Measurements from ENCODE around the gene GAK. TPM values are rescaled to one million over a fixed set of nuclear protein-coding genes. Genes with fewer than 3 reads are reported as not detected.

The GAK gene
- total and polyA plus RNA-seq, 2 experiments from 2014 or later: 59.8 to 144 TPM

DNA sequence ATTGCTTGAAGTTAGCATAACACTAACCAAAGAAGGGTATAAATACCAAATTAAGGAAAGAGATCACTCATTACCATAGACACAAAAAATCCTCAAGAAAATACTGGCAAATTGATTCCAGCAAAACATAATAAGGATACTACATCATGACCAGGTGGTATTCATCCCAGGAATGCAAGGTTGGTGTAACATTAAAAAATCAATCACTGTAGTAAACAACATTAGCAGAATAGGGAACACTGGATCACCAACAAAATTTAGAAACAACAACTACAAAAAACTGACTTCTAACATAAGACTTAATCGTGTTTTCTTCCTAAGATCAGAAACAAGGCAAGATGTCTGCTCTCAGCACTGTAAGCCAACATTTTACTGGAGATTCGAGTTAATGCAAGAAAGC is 14.1 kb downstream of the GAK start:
- H3K27ac ChIP-seq: no peak overlapping the region
- H3K36me3 ChIP-seq: no peaks in the 10 kb centered on the region
- DNase-seq (ENCODE audit: low read depth in 1 of 2, low spot score in 1 of 2): no peak
- H3K4me3 ChIP-seq: no peak overlapping the region
- TF ChIP-seq, protein P1, sequence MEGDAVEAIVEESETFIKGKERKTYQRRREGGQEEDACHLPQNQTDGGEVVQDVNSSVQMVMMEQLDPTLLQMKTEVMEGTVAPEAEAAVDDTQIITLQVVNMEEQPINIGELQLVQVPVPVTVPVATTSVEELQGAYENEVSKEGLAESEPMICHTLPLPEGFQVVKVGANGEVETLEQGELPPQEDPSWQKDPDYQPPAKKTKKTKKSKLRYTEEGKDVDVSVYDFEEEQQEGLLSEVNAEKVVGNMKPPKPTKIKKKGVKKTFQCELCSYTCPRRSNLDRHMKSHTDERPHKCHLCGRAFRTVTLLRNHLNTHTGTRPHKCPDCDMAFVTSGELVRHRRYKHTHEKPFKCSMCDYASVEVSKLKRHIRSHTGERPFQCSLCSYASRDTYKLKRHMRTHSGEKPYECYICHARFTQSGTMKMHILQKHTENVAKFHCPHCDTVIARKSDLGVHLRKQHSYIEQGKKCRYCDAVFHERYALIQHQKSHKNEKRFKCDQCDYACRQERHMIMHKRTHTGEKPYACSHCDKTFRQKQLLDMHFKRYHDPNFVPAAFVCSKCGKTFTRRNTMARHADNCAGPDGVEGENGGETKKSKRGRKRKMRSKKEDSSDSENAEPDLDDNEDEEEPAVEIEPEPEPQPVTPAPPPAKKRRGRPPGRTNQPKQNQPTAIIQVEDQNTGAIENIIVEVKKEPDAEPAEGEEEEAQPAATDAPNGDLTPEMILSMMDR (IDR thresholded peaks at IDR 0.05; ENCODE audit: low read depth, low read length): no peak
- H3K4me1 ChIP-seq (ENCODE audit: low read depth): no peaks in the 10 kb centered on the region
- H3K27me3 ChIP-seq: no peaks in the 10 kb centered on the region
- no peaks in the 10 kb centered on the region for H3K9me3 ChIP-seq (ENCODE audit: low read depth)

DNA sequence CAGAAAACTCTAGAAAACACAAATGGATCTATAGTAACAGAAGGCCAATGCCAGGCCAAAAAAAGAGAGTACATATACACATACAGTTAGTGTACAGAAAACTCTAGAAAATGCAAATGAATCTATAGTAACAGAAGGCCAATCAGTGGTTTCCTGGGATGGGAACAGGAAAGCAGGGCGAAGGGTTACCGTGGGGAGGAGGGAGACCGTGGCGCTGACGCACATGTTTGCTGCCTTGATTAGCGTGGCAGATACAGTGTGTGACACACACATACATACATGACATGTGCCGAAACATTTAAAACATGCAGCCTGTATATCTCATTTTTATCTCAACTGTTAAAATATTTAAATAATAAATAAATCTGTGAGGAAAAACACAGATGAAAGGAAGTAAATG is 14.7 kb downstream of the GAK start:
- Histone ChIP-seq H3K9me3 (ENCODE audit: low read depth) (no peaks in the 10 kb centered on the region), H3K27me3 (no peaks in the 10 kb centered on the region), H3K27ac (no peak overlapping the region), H3K36me3 (no peaks in the 10 kb centered on the region), H3K4me1 (ENCODE audit: low read depth) (no peaks in the 10 kb centered on the region), H3K4me3 (no peak overlapping the region)
- DNase-seq (ENCODE audit: low read depth in 1 of 2, low spot score in 1 of 2): no peak
- TF ChIP-seq, protein P1 (IDR thresholded peaks at IDR 0.05; ENCODE audit: low read depth, low read length): no peak

DNA sequence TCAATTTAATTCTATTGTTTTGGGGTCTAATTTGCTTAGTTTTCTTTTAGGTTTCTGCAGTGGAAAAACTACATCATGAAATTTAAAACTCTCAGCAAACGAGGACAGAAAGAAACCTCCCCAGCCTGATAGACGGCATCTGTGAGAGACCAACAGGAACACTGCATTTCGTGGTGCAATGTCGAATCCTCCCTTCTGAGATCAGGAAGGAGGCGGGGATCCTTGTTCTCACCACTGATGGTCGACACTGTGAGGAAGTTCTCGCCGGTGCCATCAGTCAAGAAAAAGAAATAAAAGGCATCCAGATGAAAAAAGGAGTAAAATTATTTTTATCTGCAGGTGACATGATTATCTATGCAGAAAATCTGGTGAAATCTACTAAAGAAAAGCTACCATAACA is 16.5 kb downstream of the GAK start:
- Histone ChIP-seq H3K9me3 (ENCODE audit: low read depth) (no peaks in the 10 kb centered on the region), H3K27ac (no peak overlapping the region), H3K27me3 (no peaks in the 10 kb centered on the region), H3K36me3 (no peaks in the 10 kb centered on the region), H3K4me1 (ENCODE audit: low read depth) (no peaks in the 10 kb centered on the region), H3K4me3 (no peak overlapping the region)
- DNase-seq (ENCODE audit: low read depth in 1 of 2, low spot score in 1 of 2): peak in 1 of 2 donors; percentile 32
- TF ChIP-seq, protein P1 (IDR thresholded peaks at IDR 0.05; ENCODE audit: low read depth, low read length): no peak

DNA sequence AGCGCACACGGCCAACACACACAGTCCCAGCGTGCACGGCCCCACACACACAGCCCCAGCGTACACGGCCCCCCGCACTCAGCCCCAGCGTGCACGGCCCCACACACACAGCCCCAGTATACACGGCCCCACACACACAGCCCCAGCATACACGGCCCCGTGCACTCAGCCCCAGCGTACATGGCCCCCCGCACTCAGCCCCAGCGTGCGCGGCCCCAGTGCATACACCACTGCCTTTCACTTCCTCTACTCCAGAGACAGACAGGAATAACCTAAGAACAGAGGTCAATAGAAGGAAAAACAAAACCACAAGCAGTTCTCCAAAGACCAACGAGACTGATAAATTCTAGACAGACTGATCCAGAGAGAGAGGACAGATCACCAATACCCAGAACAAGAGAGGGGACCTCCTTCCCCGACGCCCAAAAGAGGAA is 17.1 kb downstream of the GAK start:
- TF ChIP-seq, protein P1 (IDR thresholded peaks at IDR 0.05; ENCODE audit: low read depth, low read length): no peak
- DNase-seq (ENCODE audit: low read depth in 1 of 2, low spot score in 1 of 2): no peak
- H3K4me3 ChIP-seq: no peak overlapping the region

DNA sequence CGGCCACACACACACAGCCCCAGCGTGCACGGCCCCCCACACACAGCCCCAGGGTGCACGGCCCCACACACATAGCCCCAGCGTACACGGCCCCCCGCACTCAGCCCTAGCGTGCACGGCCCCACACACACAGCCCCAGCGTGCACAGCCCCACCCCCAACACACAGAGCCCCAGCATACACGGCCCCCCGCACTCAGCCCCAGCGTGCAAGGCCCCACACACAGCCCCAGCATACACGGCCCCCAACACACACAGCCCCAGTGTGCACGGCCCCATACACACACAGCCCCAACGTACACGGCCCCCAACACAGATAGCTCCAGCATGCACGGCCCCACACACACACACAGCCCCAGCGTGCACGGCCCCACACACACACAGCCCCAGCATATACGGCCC is 17.6 kb downstream of the GAK start:
- DNase-seq (ENCODE audit: low read depth in 1 of 2, low spot score in 1 of 2): no peak
- Histone ChIP-seq H3K36me3 (no peaks in the 10 kb centered on the region), H3K4me1 (ENCODE audit: low read depth) (no peaks in the 10 kb centered on the region), H3K9me3 (ENCODE audit: low read depth) (no peaks in the 10 kb centered on the region), H3K27me3 (no peaks in the 10 kb centered on the region), H3K4me3 (no peak overlapping the region), H3K27ac (no peak overlapping the region)
- TF ChIP-seq, protein P1 (IDR thresholded peaks at IDR 0.05; ENCODE audit: low read depth, low read length): no peak

More for the DNA sequence above, 17.1 kb downstream of the GAK start:
- Histone ChIP-seq H3K9me3 (ENCODE audit: low read depth) (no peaks in the 10 kb centered on the region), H3K4me1 (ENCODE audit: low read depth) (no peaks in the 10 kb centered on the region), H3K27ac (no peak overlapping the region), H3K36me3 (no peaks in the 10 kb centered on the region), H3K27me3 (no peaks in the 10 kb centered on the region)

DNA sequence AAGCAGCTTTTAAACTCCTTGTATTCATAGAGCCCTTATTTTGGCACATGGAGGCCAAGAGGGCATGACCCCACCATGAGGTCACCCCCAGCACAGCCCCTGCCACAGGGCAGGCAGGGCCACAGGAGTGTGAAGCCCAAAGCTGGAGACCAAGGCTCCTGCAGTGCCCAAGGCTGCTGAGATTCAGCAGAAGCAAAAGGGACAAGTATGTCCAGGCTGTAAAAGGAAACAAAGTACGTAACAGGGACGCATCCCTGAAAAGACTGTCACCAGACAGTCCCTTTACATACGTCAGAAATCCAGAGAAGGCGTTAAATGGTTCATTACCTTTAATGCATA is 18.9 kb downstream of the GAK start:
- Histone ChIP-seq H3K4me3 (no peak overlapping the region), H3K36me3 (no peaks in the 10 kb centered on the region), H3K4me1 (ENCODE audit: low read depth) (no peaks in the 10 kb centered on the region), H3K27ac (no peak overlapping the region), H3K9me3 (ENCODE audit: low read depth) (no peaks in the 10 kb centered on the region), H3K27me3 (no peaks in the 10 kb centered on the region)
- DNase-seq (ENCODE audit: low read depth in 1 of 2, low spot score in 1 of 2): no peak
- TF ChIP-seq, protein P1 (IDR thresholded peaks at IDR 0.05; ENCODE audit: low read depth, low read length): no peak

All from cardiac muscle cell (in vitro differentiated cells and primary cell).